GM12801 (cell line): ENCODE results near the gene FNDC10.

ENCODE experiments used
- CTCF ChIP-seq: IDR thresholded peaks from one replicate; pipeline ENCODE4 v1.5.1; 2011; ENCODE audit warnings: control low read depth; ENCODE audit not compliant: insufficient read length; ENCODE audit errors: extremely low read depth

FNDC10 gene

GRCh38 chr1:1605724-1606123 lies 5.8 kb upstream of the FNDC10 start:
- no peak for TF ChIP-seq CTCF

GRCh38 chr1:1605034-1605591 lies 5.2 kb upstream of the FNDC10 start:
- TF ChIP-seq CTCF, result no peak

GRCh38 chr1:1604374-1605033 lies 4.6 kb upstream of the FNDC10 start:
- TF ChIP-seq CTCF, result no peak

- TF ChIP-seq CTCF, result no peak
Observed at GRCh38 chr1:1603671-1604373, 3.9 kb upstream of the FNDC10 start.

- no peak for TF ChIP-seq CTCF
Observed at GRCh38 chr1:1602968-1603506, 3.1 kb upstream of the FNDC10 start.

GRCh38 chr1:1602304-1602967 lies 2.5 kb upstream of the FNDC10 start:
- no peak for TF ChIP-seq CTCF
